ENCODE data around the gene C1orf210. TPM values are rescaled to one million over a fixed set of nuclear protein-coding genes. Genes with fewer than 3 reads are reported as not detected.

C1orf210 gene
- total and polyA plus RNA-seq, 2 donors (not counting 1 experiment from before 2014, with no cell fraction given) = not detected

GRCh38 chr1:43253876-43254275 is 31.5 kb downstream of the C1orf210 start:
- Mint-ChIP-seq H3K4me1 (no peaks in the 10 kb centered on the region), H3K9me3 (ENCODE audit: insufficient read depth) (no peaks in the 10 kb centered on the region), H3K27ac (no peak overlapping the region), H3K27me3 (no peaks in the 10 kb centered on the region), H3K4me3 (no peak overlapping the region)
- no peaks in the 10 kb centered on the region for H3K79me2 ChIP-seq (ENCODE audit: control insufficient read depth, insufficient read depth, low read length)
- H3K9ac ChIP-seq (ENCODE audit: low read length) = no peak overlapping the region
- DNase-seq (no peak), ATAC-seq (ENCODE audit: low read depth) (no peak)
- H3K4me3 ChIP-seq (ENCODE audit: control extremely low read depth in 1 of 5, extremely low read depth in 1 of 5, insufficient read depth in 1 of 5, low read depth in 2 of 5, low read length in 4 of 5) = no peak overlapping the region
- no peak overlapping the region for H3K27ac ChIP-seq (ENCODE audit: low read length in 2 of 2)
- H3K36me3 ChIP-seq (replicated peaks in 1 of 2; ENCODE audit: control extremely low read depth in 1 of 2, control insufficient read depth in 1 of 2, extremely low read depth in 1 of 2, insufficient read depth in 2 of 2, low read length in 1 of 2) = no peaks in the 10 kb centered on the region
- no peak overlapping the region for H3K4me2 ChIP-seq (replicated peaks; ENCODE audit: low read depth, low read length, poor library complexity, severe bottlenecking)
- POLR2A ChIA-PET = no interaction called here
- intact Hi-C loops (cut with micrococcal nuclease) = no loop called here
- peaks cover 0 to 13% (median 7%) of the 10 kb centered on the region in 3 donors for H3K9me3 ChIP-seq (ENCODE audit: control extremely low read depth in 1 of 3, control insufficient read depth in 2 of 3, insufficient read depth in 1 of 3, low read length in 2 of 3)
- H2AFZ ChIP-seq (ENCODE audit: insufficient read depth, low read depth, low read length, poor library complexity, severe bottlenecking) = no peak overlapping the region
- 95% methylated on average over 8 of the region's 8 CpGs for WGBS (ENCODE audit: insufficient coverage)
- H3K4me1 ChIP-seq (ENCODE audit: control insufficient read depth in 2 of 2, insufficient read depth in 2 of 2, low read length in 2 of 2) = no peaks in the 10 kb centered on the region
- peaks cover 0 to 6% (median 2%) of the 10 kb centered on the region in 4 experiments for H3K27me3 ChIP-seq (replicated peaks in 1 of 4; ENCODE audit: control extremely low read depth in 1 of 4, control insufficient read depth in 3 of 4, insufficient read depth in 4 of 4, low read length in 3 of 4)
- H4K20me1 ChIP-seq (ENCODE audit: control insufficient read depth, insufficient read depth, low read length, poor library complexity, severe bottlenecking) = no peaks in the 10 kb centered on the region
- CTCF ChIA-PET = no interaction called here
- TF ChIP-seq CTCF (IDR thresholded peaks at IDR 0.05) (no peak), EZH2 (IDR thresholded peaks at IDR 0.05; ENCODE audit: borderline replicate concordance, insufficient read depth, low read depth, low read length, poor library complexity, severe bottlenecking) (no peak)

- Histone ChIP-seq H3K4me1 (ENCODE audit: control insufficient read depth in 2 of 2, insufficient read depth in 2 of 2, low read length in 2 of 2) (no peaks in the 10 kb centered on the region), H3K9ac (ENCODE audit: low read length) (no peak overlapping the region), H3K9me3 (ENCODE audit: control extremely low read depth in 1 of 3, control insufficient read depth in 2 of 3, insufficient read depth in 1 of 3, low read length in 2 of 3) (peaks cover 0 to 12% (median 1%) of the 10 kb centered on the region in 3 donors), H3K4me3 (ENCODE audit: control extremely low read depth in 1 of 5, extremely low read depth in 1 of 5, insufficient read depth in 1 of 5, low read depth in 2 of 5, low read length in 4 of 5) (no peak overlapping the region), H3K4me2 (replicated peaks; ENCODE audit: low read depth, low read length, poor library complexity, severe bottlenecking) (no peak overlapping the region), H3K27ac (ENCODE audit: low read length in 2 of 2) (no peak overlapping the region), H3K79me2 (ENCODE audit: control insufficient read depth, insufficient read depth, low read length) (no peaks in the 10 kb centered on the region), H2AFZ (ENCODE audit: insufficient read depth, low read depth, low read length, poor library complexity, severe bottlenecking) (no peak overlapping the region), H4K20me1 (ENCODE audit: control insufficient read depth, insufficient read depth, low read length, poor library complexity, severe bottlenecking) (no peaks in the 10 kb centered on the region), H3K36me3 (replicated peaks in 1 of 2; ENCODE audit: control extremely low read depth in 1 of 2, control insufficient read depth in 1 of 2, extremely low read depth in 1 of 2, insufficient read depth in 2 of 2, low read length in 1 of 2) (no peaks in the 10 kb centered on the region), H3K27me3 (replicated peaks in 1 of 4; ENCODE audit: control extremely low read depth in 1 of 4, control insufficient read depth in 3 of 4, insufficient read depth in 4 of 4, low read length in 3 of 4) (peaks cover 0 to 6% (median 2%) of the 10 kb centered on the region in 4 experiments)
- ChIA-PET CTCF (no interaction called here), POLR2A (no interaction called here)
- Mint-ChIP-seq H3K4me3 (no peak overlapping the region), H3K4me1 (no peaks in the 10 kb centered on the region), H3K27ac (no peak overlapping the region), H3K9me3 (ENCODE audit: insufficient read depth) (no peaks in the 10 kb centered on the region), H3K27me3 (no peaks in the 10 kb centered on the region)
- DNase-seq = no peak
- 97% methylated on average over 4 of the region's 4 CpGs for WGBS (ENCODE audit: insufficient coverage)
- no peak for TF ChIP-seq CTCF (IDR thresholded peaks at IDR 0.05)
- TF ChIP-seq EZH2 (IDR thresholded peaks at IDR 0.05; ENCODE audit: borderline replicate concordance, insufficient read depth, low read depth, low read length, poor library complexity, severe bottlenecking) = no peak
- intact Hi-C loops (cut with micrococcal nuclease) = no loop called here
- ATAC-seq (ENCODE audit: low read depth) = no peak
Measured at GRCh38 chr1:43253173-43253572, 32.2 kb downstream of the C1orf210 start.
